Prostate gland (tissue), 2 donors: Measurements from ENCODE around the gene SLC45A3.
A peak's percentile ranks its signal among the peaks of the same experiment; 100 is the strongest.

Source experiments
- CTCF ChIP-seq, 4 experiments: fragments of 200-600 bp in 2 of 4; fragments of 450-650 bp in 2 of 4; sonication (generic) in 2 of 4; IDR thresholded peaks; 1 replicate in 3 of 4; 2 replicates in 1 of 4; pipeline ENCODE4 v1.5.1; 2016 to 2019; ENCODE audit warnings: antibody characterized with exemption in 4 of 4, mild to moderate bottlenecking in 2 of 4, moderate library complexity in 2 of 4
- POLR2AphosphoS5 ChIP-seq: sonication (generic); formaldehyde crosslinking; IDR thresholded peaks from one replicate; pipeline ENCODE4 v1.6.1; 2017; ENCODE audit warnings: antibody characterized with exemption

- peak; percentile 75 for TF ChIP-seq POLR2AphosphoS5
- no peak for TF ChIP-seq CTCF (IDR thresholded peaks at IDR 0.05)
These were observed 34.0 kb upstream of the SLC45A3 start for GRCh38 chr1:205714190-205714905.
